ENCODE data around the gene R3HDM2.

DNA sequence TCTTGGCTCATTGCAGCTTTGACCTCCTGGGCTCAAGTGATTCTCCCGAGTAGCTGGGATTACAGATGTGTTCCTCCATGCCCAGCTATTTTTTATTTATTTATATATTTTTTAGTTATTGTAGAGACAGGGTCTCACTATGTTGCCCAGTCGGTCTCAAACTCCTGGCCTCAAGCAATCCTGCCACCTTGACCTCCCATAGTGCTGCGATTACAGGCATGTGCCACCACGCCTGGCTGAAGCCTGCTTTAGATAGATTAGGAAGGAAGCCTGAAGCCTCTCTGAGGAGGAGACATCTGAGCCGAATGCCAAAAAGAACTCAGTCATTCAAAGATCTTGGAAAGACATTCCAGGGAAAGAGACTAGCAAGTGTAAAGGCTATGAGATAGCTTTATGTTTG is 13.9 kb upstream of the R3HDM2 start:
- TF ChIP-seq CTCF (IDR thresholded peaks at IDR 0.05) (no peak), POLR2A (IDR thresholded peaks at IDR 0.05) (no peak)

All from adrenal gland (tissue), 5 donors.